GM21360 (cell line): ENCODE measurements around the gene CAPN3.

ENCODE experiments used
- ATAC-seq: cut with Tn5 transposase; IDR thresholded peaks from one replicate; pipeline ENCODE4 v1.9.1; 2021; ENCODE audit warnings: mild to moderate bottlenecking, moderate library complexity; ENCODE audit not compliant: unreplicated experiment

The CAPN3 gene

GRCh38 chr15:42449770-42450424 is 90.6 kb downstream of the CAPN3 start:
- ATAC-seq = no peak

GRCh38 chr15:42450425-42450790 is 91.1 kb downstream of the CAPN3 start:
- ATAC-seq = no peak

- ATAC-seq = no peak
Measured at GRCh38 chr15:42453826-42454225, 94.5 kb downstream of the CAPN3 start.

- ATAC-seq = no peak
Measured at GRCh38 chr15:42456531-42456930, 97.2 kb downstream of the CAPN3 start.

GRCh38 chr15:42456971-42457370 is 97.7 kb downstream of the CAPN3 start:
- no peak for ATAC-seq

GRCh38 chr15:42457445-42458442 is 98.4 kb downstream of the CAPN3 start:
- peak; percentile 54 for ATAC-seq

GRCh38 chr15:42461261-42461660 is 102.0 kb downstream of the CAPN3 start:
- ATAC-seq = no peak
